ENCODE results near the gene FHOD3. TPM values are rescaled to one million over a fixed set of nuclear protein-coding genes. Genes with fewer than 3 reads are reported as not detected.

Gene FHOD3
- total RNA-seq, 1 experiment from 2014 or later = 0.34 TPM

- peaks cover 10% of the 10 kb centered on the region for H3K27me3 ChIP-seq (replicated peaks; ENCODE audit: insufficient read depth, low read depth, low read length, poor library complexity)
- no TSS peak for BruUV-seq (replicated peaks)
- H3K9me3 ChIP-seq (ENCODE audit: low read depth, low read length, poor library complexity, severe bottlenecking) = no peaks in the 10 kb centered on the region
- CTCF ChIA-PET = no interaction called here
- H3K4me3 ChIP-seq (ENCODE audit: low read depth, low read length, poor library complexity, severe bottlenecking) = no peak overlapping the region
- H3K27ac ChIP-seq (ENCODE audit: low read depth, low read length, poor library complexity, severe bottlenecking) = no peak overlapping the region
- no peaks in the 10 kb centered on the region for H3K36me3 ChIP-seq (ENCODE audit: insufficient read depth, low read length, poor library complexity, severe bottlenecking)
- DNase-seq (ENCODE audit: low spot score) = no peak
- H3K4me1 ChIP-seq (ENCODE audit: insufficient read depth, low read length, poor library complexity, severe bottlenecking) = no peaks in the 10 kb centered on the region
- POLR2A ChIA-PET (ENCODE audit: low non-redundant PET) = no interaction called here
- intact Hi-C loops (cut with micrococcal nuclease; ENCODE audit: unreplicated experiment) = no loop called here
- no peak for TF ChIP-seq EZH2 (IDR thresholded peaks at IDR 0.05; ENCODE audit: borderline replicate concordance, low read depth, low read length, poor library complexity, severe bottlenecking)
- TF ChIP-seq, protein P1, sequence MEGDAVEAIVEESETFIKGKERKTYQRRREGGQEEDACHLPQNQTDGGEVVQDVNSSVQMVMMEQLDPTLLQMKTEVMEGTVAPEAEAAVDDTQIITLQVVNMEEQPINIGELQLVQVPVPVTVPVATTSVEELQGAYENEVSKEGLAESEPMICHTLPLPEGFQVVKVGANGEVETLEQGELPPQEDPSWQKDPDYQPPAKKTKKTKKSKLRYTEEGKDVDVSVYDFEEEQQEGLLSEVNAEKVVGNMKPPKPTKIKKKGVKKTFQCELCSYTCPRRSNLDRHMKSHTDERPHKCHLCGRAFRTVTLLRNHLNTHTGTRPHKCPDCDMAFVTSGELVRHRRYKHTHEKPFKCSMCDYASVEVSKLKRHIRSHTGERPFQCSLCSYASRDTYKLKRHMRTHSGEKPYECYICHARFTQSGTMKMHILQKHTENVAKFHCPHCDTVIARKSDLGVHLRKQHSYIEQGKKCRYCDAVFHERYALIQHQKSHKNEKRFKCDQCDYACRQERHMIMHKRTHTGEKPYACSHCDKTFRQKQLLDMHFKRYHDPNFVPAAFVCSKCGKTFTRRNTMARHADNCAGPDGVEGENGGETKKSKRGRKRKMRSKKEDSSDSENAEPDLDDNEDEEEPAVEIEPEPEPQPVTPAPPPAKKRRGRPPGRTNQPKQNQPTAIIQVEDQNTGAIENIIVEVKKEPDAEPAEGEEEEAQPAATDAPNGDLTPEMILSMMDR (conservative IDR thresholded peaks at IDR 0.05; ENCODE audit: low read depth, low read length) = no peak
Measured at GRCh38 chr18:36532394-36532793, 234.9 kb downstream of the FHOD3 start.

- H3K27ac ChIP-seq (ENCODE audit: low read depth, low read length, poor library complexity, severe bottlenecking) = no peak overlapping the region
- no TSS peak for BruUV-seq (replicated peaks)
- no peak for DNase-seq (ENCODE audit: low spot score)
- intact Hi-C loops (cut with micrococcal nuclease; ENCODE audit: unreplicated experiment) = no loop called here
- POLR2A ChIA-PET (ENCODE audit: low non-redundant PET) = no interaction called here
- H3K9me3 ChIP-seq (ENCODE audit: low read depth, low read length, poor library complexity, severe bottlenecking) = no peaks in the 10 kb centered on the region
- H3K36me3 ChIP-seq (ENCODE audit: insufficient read depth, low read length, poor library complexity, severe bottlenecking) = no peaks in the 10 kb centered on the region
- CTCF ChIA-PET = no interaction called here
- TF ChIP-seq, protein P1 (conservative IDR thresholded peaks at IDR 0.05; ENCODE audit: low read depth, low read length) = no peak
- no peak for TF ChIP-seq EZH2 (IDR thresholded peaks at IDR 0.05; ENCODE audit: borderline replicate concordance, low read depth, low read length, poor library complexity, severe bottlenecking)
- H3K27me3 ChIP-seq (replicated peaks; ENCODE audit: insufficient read depth, low read depth, low read length, poor library complexity) = peaks cover 10% of the 10 kb centered on the region
- no peaks in the 10 kb centered on the region for H3K4me1 ChIP-seq (ENCODE audit: insufficient read depth, low read length, poor library complexity, severe bottlenecking)
- H3K4me3 ChIP-seq (ENCODE audit: low read depth, low read length, poor library complexity, severe bottlenecking) = no peak overlapping the region
Measured at GRCh38 chr18:36532815-36533214, 235.3 kb downstream of the FHOD3 start.

DNA sequence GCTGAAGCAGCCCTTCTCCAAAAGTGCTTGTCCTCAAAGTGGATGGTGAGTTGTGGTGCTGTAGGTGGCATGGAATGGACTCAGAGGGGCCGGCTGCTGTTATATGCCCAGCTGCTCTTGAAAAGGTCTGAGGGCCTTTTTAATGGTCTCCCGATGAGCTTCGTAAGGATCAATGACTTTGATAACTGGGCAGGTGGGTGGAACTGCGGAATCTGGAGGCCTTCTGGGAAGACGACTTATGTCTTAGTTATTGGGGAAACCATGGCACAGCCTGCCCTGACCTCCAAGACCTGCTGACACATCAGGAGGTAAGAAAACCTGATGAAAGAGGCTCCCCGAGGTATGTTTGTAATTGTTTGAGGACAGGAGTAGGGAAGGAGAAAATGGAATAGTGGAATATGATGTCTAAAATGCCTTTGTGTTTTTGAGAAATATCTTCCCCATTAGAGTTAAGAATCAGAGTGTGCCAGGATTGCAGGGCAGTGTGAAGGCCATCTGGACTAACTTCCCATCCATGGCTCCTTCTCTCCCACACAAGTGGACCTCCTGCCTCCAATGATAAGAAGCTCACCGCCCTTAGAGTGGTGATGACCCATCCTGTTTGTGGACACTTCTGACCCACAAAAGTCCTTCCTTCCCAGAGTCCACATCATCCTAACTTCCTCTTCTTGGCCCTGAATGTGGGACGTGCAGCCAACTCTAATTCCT, 236.1 kb downstream of the FHOD3 start:
- no peak for DNase-seq (ENCODE audit: low spot score)
- Histone ChIP-seq H3K27ac (ENCODE audit: low read depth, low read length, poor library complexity, severe bottlenecking) (no peak overlapping the region), H3K36me3 (ENCODE audit: insufficient read depth, low read length, poor library complexity, severe bottlenecking) (no peaks in the 10 kb centered on the region), H3K4me1 (ENCODE audit: insufficient read depth, low read length, poor library complexity, severe bottlenecking) (no peaks in the 10 kb centered on the region), H3K4me3 (ENCODE audit: low read depth, low read length, poor library complexity, severe bottlenecking) (no peak overlapping the region), H3K27me3 (replicated peaks; ENCODE audit: insufficient read depth, low read depth, low read length, poor library complexity) (peaks cover 10% of the 10 kb centered on the region), H3K9me3 (ENCODE audit: low read depth, low read length, poor library complexity, severe bottlenecking) (no peaks in the 10 kb centered on the region)
- no TSS peak for BruUV-seq (replicated peaks)
- CTCF ChIA-PET = no interaction called here
- intact Hi-C loops (cut with micrococcal nuclease; ENCODE audit: unreplicated experiment) = no loop called here
- POLR2A ChIA-PET (ENCODE audit: low non-redundant PET) = no interaction called here
- no peak for TF ChIP-seq EZH2 (IDR thresholded peaks at IDR 0.05; ENCODE audit: borderline replicate concordance, low read depth, low read length, poor library complexity, severe bottlenecking)
- TF ChIP-seq, protein P1 (conservative IDR thresholded peaks at IDR 0.05; ENCODE audit: low read depth, low read length) = no peak

All from A673 (cell line).